Rectal smooth muscle tissue (tissue), 1 donor: ENCODE measurements around the gene SLC6A14.

ENCODE experiments used
- H3K27ac ChIP-seq: one replicate; pipeline ENCODE4 v1.7.0; 2013; ENCODE audit warnings: low read depth, low read length, inconsistent platforms
- H3K27me3 ChIP-seq: one replicate; pipeline ENCODE4 v1.7.0; 2013; ENCODE audit warnings: low read length; ENCODE audit not compliant: control insufficient read depth, insufficient read depth
- H3K36me3 ChIP-seq: one replicate; pipeline ENCODE4 v1.7.0; 2013; ENCODE audit warnings: low read length; ENCODE audit not compliant: control insufficient read depth, insufficient read depth
- H3K4me1 ChIP-seq: one replicate; pipeline ENCODE4 v1.7.0; 2013; ENCODE audit warnings: low read length; ENCODE audit not compliant: control insufficient read depth, insufficient read depth
- H3K4me3 ChIP-seq: one replicate; pipeline ENCODE4 v1.7.0; 2013; ENCODE audit warnings: low read length
- H3K9ac ChIP-seq: one replicate; pipeline ENCODE4 v1.7.0; 2013; ENCODE audit warnings: low read length

SLC6A14 gene, protein sequence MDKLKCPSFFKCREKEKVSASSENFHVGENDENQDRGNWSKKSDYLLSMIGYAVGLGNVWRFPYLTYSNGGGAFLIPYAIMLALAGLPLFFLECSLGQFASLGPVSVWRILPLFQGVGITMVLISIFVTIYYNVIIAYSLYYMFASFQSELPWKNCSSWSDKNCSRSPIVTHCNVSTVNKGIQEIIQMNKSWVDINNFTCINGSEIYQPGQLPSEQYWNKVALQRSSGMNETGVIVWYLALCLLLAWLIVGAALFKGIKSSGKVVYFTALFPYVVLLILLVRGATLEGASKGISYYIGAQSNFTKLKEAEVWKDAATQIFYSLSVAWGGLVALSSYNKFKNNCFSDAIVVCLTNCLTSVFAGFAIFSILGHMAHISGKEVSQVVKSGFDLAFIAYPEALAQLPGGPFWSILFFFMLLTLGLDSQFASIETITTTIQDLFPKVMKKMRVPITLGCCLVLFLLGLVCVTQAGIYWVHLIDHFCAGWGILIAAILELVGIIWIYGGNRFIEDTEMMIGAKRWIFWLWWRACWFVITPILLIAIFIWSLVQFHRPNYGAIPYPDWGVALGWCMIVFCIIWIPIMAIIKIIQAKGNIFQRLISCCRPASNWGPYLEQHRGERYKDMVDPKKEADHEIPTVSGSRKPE

GRCh38 chrX:116436358-116436816, at the start of gene SLC6A14:
Gene SLC6A14 (plus strand): TSS chrX:116436606. CDS start chrX:116436710, 104 bp downstream.
- Histone ChIP-seq H3K36me3 (no peaks in the 10 kb centered on the region), H3K4me1 (no peaks in the 10 kb centered on the region), H3K9ac (no peak within 1 kb of the TSS), H3K27ac (no peak within 1 kb of the TSS), H3K4me3 (no peak within 1 kb of the TSS), H3K27me3 (no peaks in the 10 kb centered on the region)

DNA sequence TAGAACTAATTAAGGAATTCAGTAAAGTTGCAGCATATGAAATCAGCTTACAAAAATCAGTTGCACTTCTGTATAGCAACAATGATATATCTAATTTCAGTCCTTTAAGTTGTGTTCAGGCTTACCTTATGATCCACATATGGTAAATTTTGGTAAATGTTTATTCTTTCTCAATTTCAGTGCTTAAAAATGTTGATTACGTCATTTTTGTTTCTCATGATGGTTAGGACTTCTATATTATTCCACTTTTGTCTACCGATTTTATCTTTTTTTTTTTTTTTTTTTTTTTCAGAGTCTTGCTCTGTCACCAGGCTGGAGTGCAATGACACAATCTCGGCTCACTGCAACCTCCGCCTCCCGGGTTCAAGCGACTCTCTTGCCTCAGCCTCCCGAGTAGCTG, 40.7 kb upstream of the SLC6A14 start:
- Histone ChIP-seq H3K27me3 (no peaks in the 10 kb centered on the region), H3K36me3 (no peaks in the 10 kb centered on the region), H3K4me3 (no peak overlapping the region), H3K4me1 (no peaks in the 10 kb centered on the region), H3K9ac (no peak overlapping the region), H3K27ac (no peak overlapping the region)

DNA sequence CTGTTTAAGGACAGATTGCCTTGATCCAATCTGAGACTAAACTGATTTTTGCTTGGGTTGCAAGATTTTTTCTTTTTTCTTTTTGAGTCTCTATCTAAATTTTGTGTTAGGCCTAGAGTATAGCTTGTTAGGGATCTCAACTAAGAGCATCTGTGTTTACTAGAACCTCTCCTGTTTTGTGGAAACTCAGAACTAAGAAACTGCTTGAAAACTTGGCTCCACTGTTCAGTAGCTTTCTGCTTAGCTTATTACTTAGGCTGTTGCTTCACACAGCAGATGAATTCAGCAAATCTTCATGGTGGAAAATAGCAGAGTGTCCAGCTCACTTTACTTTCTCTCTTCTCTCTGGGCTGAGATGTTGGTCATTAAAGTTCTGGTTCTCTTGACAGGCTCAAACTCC, 36.7 kb upstream of the SLC6A14 start:
- no peak overlapping the region for H3K4me3 ChIP-seq
- no peak overlapping the region for H3K9ac ChIP-seq
- peaks cover 4% of the 10 kb centered on the region for H3K27me3 ChIP-seq
- no peak overlapping the region for H3K27ac ChIP-seq
- H3K36me3 ChIP-seq: no peaks in the 10 kb centered on the region
- H3K4me1 ChIP-seq: no peaks in the 10 kb centered on the region

- no peaks in the 10 kb centered on the region for H3K36me3 ChIP-seq
- H3K9ac ChIP-seq: no peak overlapping the region
- no peak overlapping the region for H3K27ac ChIP-seq
- H3K4me3 ChIP-seq: no peak overlapping the region
- no peaks in the 10 kb centered on the region for H3K4me1 ChIP-seq
- H3K27me3 ChIP-seq: no peaks in the 10 kb centered on the region
Observed at GRCh38 chrX:116409219-116409618, 27.2 kb upstream of the SLC6A14 start.

- Histone ChIP-seq H3K27ac (no peak overlapping the region), H3K4me1 (no peaks in the 10 kb centered on the region), H3K36me3 (no peaks in the 10 kb centered on the region), H3K27me3 (no peaks in the 10 kb centered on the region), H3K9ac (no peak overlapping the region), H3K4me3 (no peak overlapping the region)
Observed at GRCh38 chrX:116413273-116413672, 23.1 kb upstream of the SLC6A14 start.

GRCh38 chrX:116417214-116417613, 19.2 kb upstream of the SLC6A14 start:
- Histone ChIP-seq H3K27me3 (no peaks in the 10 kb centered on the region), H3K36me3 (no peaks in the 10 kb centered on the region), H3K9ac (no peak overlapping the region), H3K4me3 (no peak overlapping the region), H3K27ac (no peak overlapping the region), H3K4me1 (no peaks in the 10 kb centered on the region)

GRCh38 chrX:116417968-116418367, 18.4 kb upstream of the SLC6A14 start:
- H3K9ac ChIP-seq: no peak overlapping the region
- no peaks in the 10 kb centered on the region for H3K4me1 ChIP-seq
- no peaks in the 10 kb centered on the region for H3K36me3 ChIP-seq
- H3K4me3 ChIP-seq: no peak overlapping the region
- H3K27me3 ChIP-seq: no peaks in the 10 kb centered on the region
- no peak overlapping the region for H3K27ac ChIP-seq

GRCh38 chrX:116427978-116428377, 8.4 kb upstream of the SLC6A14 start:
- Histone ChIP-seq H3K27ac (no peak overlapping the region), H3K4me3 (no peak overlapping the region), H3K27me3 (no peaks in the 10 kb centered on the region), H3K36me3 (no peaks in the 10 kb centered on the region), H3K9ac (no peak overlapping the region), H3K4me1 (no peaks in the 10 kb centered on the region)

DNA sequence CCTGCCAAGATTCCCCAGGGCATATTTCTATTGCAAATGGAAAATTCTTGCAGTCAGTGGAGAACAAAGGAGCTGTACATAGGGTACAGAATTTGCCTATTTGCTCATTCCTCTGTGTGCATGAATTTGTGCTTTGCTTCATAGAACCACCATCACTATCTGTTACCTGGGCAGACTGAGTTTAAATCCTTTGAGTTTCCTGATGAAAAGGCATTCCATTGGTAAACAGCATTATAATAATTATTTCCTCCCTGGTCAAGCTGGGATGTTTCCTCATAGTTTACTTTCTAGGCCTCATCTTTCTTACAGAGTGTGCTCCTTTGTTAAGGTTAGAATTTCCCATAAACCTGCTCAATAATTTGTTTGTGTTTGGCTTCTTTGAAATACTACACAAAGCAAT, 809 bp upstream of the SLC6A14 start:
- Histone ChIP-seq H3K4me1 (no peaks in the 10 kb centered on the region), H3K4me3 (no peak overlapping the region), H3K27ac (no peak overlapping the region), H3K27me3 (no peaks in the 10 kb centered on the region), H3K36me3 (no peaks in the 10 kb centered on the region), H3K9ac (no peak overlapping the region)

- Histone ChIP-seq H3K27me3 (no peaks in the 10 kb centered on the region), H3K4me1 (no peaks in the 10 kb centered on the region), H3K4me3 (no peak overlapping the region), H3K36me3 (no peaks in the 10 kb centered on the region), H3K9ac (no peak overlapping the region), H3K27ac (no peak overlapping the region)
Observed at GRCh38 chrX:116449156-116449555, 12.8 kb downstream of the SLC6A14 start.

DNA sequence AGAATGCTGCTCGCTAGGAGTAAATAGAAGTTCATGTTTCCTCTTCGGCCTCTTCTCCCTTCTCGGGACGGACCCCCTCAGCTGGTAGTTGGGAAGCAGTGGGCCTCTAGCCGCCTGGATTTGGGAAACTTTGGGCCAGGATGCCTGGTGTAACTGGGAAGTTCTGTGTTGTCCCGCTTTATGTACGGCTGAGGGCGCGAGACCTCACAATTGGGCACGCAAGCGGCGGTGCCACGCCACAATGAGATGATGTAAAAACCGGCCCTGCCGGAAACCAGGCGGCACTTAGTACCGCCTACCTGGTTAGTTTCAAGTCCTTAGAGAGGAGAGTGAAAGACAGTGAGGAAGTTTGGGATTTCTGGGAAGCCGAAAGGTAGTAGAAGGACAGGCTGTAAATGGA, 26.4 kb downstream of the SLC6A14 start, which contains the start of gene CT83:
Gene CT83 (minus strand): TSS at position 155 of the 400 bp plus-strand sequence. CDS start 120 bp downstream, at position 35.
- no peak within 1 kb of the TSS for H3K9ac ChIP-seq
- no peak within 1 kb of the TSS for H3K4me3 ChIP-seq

DNA sequence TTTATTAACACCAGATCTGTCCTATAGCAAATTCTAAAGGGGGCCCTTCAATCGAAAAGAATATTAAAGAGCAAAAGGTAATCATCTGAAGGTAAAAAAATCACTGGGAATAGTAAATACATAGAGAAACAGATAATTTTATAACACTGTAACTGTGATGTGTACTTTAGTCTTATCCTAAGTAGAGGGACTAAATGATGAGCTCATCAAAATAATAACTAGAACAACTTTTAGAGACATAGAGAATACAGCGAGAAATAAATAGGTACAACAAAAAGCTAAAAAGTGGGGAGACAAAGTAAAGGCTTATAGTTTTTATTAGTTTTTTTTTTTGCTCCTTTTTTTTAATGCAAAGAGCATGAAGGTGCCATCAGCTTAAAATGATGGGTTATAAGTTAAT, 43.7 kb downstream of the SLC6A14 start:
- H3K9ac ChIP-seq: no peak overlapping the region
- H3K27me3 ChIP-seq: no peaks in the 10 kb centered on the region
- H3K36me3 ChIP-seq: no peaks in the 10 kb centered on the region
- no peak overlapping the region for H3K4me3 ChIP-seq
- H3K4me1 ChIP-seq: no peaks in the 10 kb centered on the region
- no peak overlapping the region for H3K27ac ChIP-seq

More for the DNA sequence above, 26.4 kb downstream of the SLC6A14 start, which contains the start of gene CT83:
- Histone ChIP-seq H3K36me3 (no peaks in the 10 kb centered on the region), H3K27ac (no peak within 1 kb of the TSS), H3K27me3 (no peaks in the 10 kb centered on the region), H3K4me1 (no peaks in the 10 kb centered on the region)
